GM12891 (cell line): Measurements from ENCODE around the gene TNIP3.

Source experiments
- POLR2A ChIP-seq: IDR thresholded peaks from 2 replicates; pipeline ENCODE4 v1.6.1; 2011; ENCODE audit warnings: low read depth, low read length, control low read depth
- POLR2AphosphoS5 ChIP-seq: IDR thresholded peaks from 2 replicates; pipeline ENCODE4 v1.6.1; 2011; ENCODE audit warnings: low read depth, low read length, control low read depth
- POU2F2 ChIP-seq: IDR thresholded peaks from 2 replicates; pipeline ENCODE4 v1.6.1; 2011; ENCODE audit warnings: low read depth, mild to moderate bottlenecking, control low read depth, low read length, moderate library complexity
- TAF1 ChIP-seq: IDR thresholded peaks from 2 replicates; pipeline ENCODE4 v1.6.1; 2011; ENCODE audit warnings: low read depth, low read length, control low read depth

- TF ChIP-seq POLR2AphosphoS5 (no peak), POU2F2 (no peak), POLR2A (no peak), TAF1 (no peak)
Observed at GRCh38 chr4:121145430-121145829, 18.7 kb downstream of the TNIP3 start.
